Esophagus squamous epithelium (tissue), 4 donors: ENCODE data around the gene FOXRED1.

ENCODE experiments used
- CTCF ChIP-seq, 6 experiments: fragments of 450-650 bp in 4 of 6; fragments of 200-600 bp in 2 of 6; sonication (generic) in 2 of 6; IDR thresholded peaks; one replicate each; pipeline ENCODE4 v1.5.1; 2016 to 2019; ENCODE audit warnings: antibody characterized with exemption in 6 of 6, mild to moderate bottlenecking in 4 of 6, moderate library complexity in 4 of 6
- POLR2A ChIP-seq, 4 donors: fragments of 450-650 bp; IDR thresholded peaks; one replicate each; pipeline ENCODE4 v1.6.1; 2017; ENCODE audit warnings: antibody characterized with exemption in 4 of 4, mild to moderate bottlenecking in 4 of 4, moderate library complexity in 3 of 4

DNA sequence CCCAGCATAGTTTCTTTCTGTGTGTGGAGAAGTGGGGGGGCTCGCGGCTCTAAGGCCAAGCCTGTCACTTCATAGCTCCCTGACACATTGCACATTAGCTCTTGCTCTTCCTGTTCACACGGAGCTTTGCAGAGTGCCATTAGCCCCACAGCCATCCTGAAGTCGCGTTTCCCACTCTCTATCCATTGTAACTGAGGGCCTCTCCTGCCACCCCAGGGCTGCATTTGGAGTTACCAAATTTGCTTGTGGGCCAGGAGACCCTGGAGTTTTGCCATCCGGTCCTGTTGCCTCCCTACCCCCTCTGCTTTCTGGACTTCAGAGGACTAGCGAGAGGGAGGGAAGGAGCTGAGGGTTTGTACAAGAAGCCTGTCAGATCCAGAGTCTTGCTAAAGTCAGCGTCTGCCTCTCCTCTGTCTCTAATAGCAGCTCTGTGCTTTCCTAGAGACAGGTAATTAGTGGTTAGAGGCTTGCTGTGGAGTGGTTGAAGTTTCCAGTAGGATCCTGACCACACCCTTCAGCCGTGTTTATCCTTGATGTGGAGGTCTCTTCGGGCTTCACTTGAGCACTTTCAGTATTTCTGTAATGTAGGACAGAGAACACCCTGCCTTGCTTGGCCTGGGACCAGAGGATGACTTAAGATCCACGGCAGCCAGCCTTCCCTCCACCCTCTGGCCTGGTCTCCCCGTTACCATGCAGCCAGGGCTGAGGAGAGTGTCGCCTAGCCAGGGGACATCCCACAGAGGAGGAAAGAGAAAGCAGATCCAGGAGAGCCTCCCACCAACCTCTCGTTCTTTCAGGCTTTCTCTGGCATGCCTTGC is 49.0 kb downstream of the FOXRED1 start:
- no peak for TF ChIP-seq CTCF (IDR thresholded peaks at IDR 0.05)
- no peak for TF ChIP-seq POLR2A (IDR thresholded peaks at IDR 0.05)
